Testis (tissue), 3 donors: ENCODE data around the gene TFF1. TPM values are rescaled to one million over a fixed set of nuclear protein-coding genes. Genes with fewer than 3 reads are reported as not detected.

Experiments
- DNase-seq: peaks from one replicate; pipeline ENCODE4 v3.0.0-alpha.2; 2019
- H3K27ac ChIP-seq, 2 donors: fragments of 200-600 bp; sonication (generic); one replicate each; pipeline ENCODE4 v1.5.1; 2019
- H3K27me3 ChIP-seq: fragments of 200-600 bp; sonication (generic); one replicate; pipeline ENCODE4 v1.5.1; 2019
- H3K36me3 ChIP-seq: fragments of 200-600 bp; sonication (generic); one replicate; pipeline ENCODE4 v1.5.1; 2017; ENCODE audit warnings: low read depth; ENCODE audit errors: missing control alignments
- H3K4me1 ChIP-seq: fragments of 200-600 bp; sonication (generic); one replicate; pipeline ENCODE4 v1.5.1; 2019
- H3K4me3 ChIP-seq, 2 donors: fragments of 200-600 bp; sonication (generic); one replicate each; pipeline ENCODE4 v1.5.1; 2017 to 2019
- H3K9me3 ChIP-seq: fragments of 200-600 bp; sonication (generic); one replicate; pipeline ENCODE4 v1.5.1; 2017
- POLR2A ChIP-seq: fragments of 450-650 bp; IDR thresholded peaks from one replicate; pipeline ENCODE4 v1.6.1; 2017; ENCODE audit warnings: antibody characterized with exemption, mild to moderate bottlenecking, moderate library complexity
- WGBS, 2 donors: methylation state at CpG; one replicate each; pipeline ENCODE4 v1.1.5; 2018; 5-methylcytosine and 5-hydroxymethylcytosine counted together
- intact Hi-C: fragments of 100-400 bp; cut with DNase I; formaldehyde crosslinking; loops from one replicate; pipeline ENCODE4 v1.15.1; 2023; ENCODE audit warnings: low total_unique reads
- polyA plus RNA-seq: library from polyadenylated mRNA; stranded (reverse); fragments of 350-450 nt; fragmentation: Illumina TruSeq; extraction: RNeasy Lipid Tissue Mini Kit (QIAGEN cat#74804); gene quantifications from one replicate; pipeline ENCODE4 v1.2.3, GENCODE V29; 2014; ENCODE audit warnings: low read depth, low replicate concordance; ENCODE audit not compliant: insufficient read depth
- total RNA-seq, 2 donors: library from RNA; depleted of rRNA; stranded (reverse); fragments of >200 nt; gene quantifications; one replicate each; pipeline ENCODE4 v1.2.3, GENCODE V29; 2016
- TF ChIP-seq, protein P1 (sequence below), 3 experiments: fragments of 450-650 bp in 2 of 3; fragments of 200-600 bp in 1 of 3; sonication (generic) in 1 of 3; IDR thresholded peaks; one replicate each; pipeline ENCODE4 v1.5.1; 2016 to 2019; ENCODE audit warnings: antibody characterized with exemption in 3 of 3, mild to moderate bottlenecking in 2 of 3, moderate library complexity in 1 of 3

TFF1 gene
- total and polyA plus RNA-seq, 3 donors from 2014 or later: not detected

DNA sequence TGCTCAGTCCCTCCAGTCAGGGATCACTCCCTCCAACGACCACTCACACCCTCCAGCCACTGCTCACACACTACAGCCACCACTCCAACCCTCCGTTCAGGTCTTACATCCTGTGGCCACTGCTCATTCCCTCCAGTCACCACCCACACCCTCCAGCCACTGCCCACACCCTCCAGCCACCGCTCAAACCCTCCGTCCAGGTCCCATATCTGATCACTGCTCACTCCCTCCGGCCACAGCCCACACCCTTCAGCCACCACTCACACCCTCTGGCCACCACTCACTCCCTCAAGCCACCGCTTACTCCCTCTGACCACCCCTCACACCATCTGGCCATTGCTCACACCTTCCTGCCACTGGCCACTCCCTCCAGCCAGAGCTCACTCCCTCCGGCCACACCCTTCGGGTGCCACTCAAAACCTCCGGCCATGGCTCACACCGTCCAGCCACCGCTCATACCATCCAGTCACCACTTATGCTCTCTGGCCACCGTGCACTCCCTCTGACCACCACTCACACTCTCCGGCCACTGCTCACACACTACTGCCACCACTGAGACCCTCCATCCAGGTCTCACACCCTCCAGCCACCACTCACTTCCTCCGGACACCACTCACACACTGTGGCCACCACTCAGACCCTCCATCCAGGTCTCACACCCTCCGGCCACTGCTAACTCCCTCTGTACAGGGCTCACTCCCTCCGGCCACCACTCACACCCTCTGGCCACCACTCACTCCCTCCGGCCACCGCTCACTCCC, 4.7 kb upstream of the TFF1 start:
- Histone ChIP-seq H3K27me3 (no peaks in the 10 kb centered on the region), H3K4me3 (no peak overlapping the region), H3K27ac (no peak overlapping the region), H3K9me3 (no peaks in the 10 kb centered on the region), H3K36me3 (no peaks in the 10 kb centered on the region), H3K4me1 (no peaks in the 10 kb centered on the region)
- WGBS, 2 donors: 79 to 83% methylated on average over 18 of the region's 18 CpGs
- intact Hi-C loops: no loop called here
- TF ChIP-seq, protein P1, sequence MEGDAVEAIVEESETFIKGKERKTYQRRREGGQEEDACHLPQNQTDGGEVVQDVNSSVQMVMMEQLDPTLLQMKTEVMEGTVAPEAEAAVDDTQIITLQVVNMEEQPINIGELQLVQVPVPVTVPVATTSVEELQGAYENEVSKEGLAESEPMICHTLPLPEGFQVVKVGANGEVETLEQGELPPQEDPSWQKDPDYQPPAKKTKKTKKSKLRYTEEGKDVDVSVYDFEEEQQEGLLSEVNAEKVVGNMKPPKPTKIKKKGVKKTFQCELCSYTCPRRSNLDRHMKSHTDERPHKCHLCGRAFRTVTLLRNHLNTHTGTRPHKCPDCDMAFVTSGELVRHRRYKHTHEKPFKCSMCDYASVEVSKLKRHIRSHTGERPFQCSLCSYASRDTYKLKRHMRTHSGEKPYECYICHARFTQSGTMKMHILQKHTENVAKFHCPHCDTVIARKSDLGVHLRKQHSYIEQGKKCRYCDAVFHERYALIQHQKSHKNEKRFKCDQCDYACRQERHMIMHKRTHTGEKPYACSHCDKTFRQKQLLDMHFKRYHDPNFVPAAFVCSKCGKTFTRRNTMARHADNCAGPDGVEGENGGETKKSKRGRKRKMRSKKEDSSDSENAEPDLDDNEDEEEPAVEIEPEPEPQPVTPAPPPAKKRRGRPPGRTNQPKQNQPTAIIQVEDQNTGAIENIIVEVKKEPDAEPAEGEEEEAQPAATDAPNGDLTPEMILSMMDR (IDR thresholded peaks at IDR 0.05): no peak
- TF ChIP-seq POLR2A: no peak
- no peak for DNase-seq

GRCh38 chr21:42369821-42370220, 3.5 kb upstream of the TFF1 start:
- no peak for DNase-seq
- H3K27ac ChIP-seq: no peak overlapping the region
- H3K36me3 ChIP-seq: no peaks in the 10 kb centered on the region
- intact Hi-C loops: no loop called here
- H3K4me3 ChIP-seq: no peak overlapping the region
- H3K9me3 ChIP-seq: no peaks in the 10 kb centered on the region
- 59 to 67% methylated on average over 5 to 14 of the region's 16 CpGs for WGBS, 2 donors
- H3K27me3 ChIP-seq: no peaks in the 10 kb centered on the region
- no peaks in the 10 kb centered on the region for H3K4me1 ChIP-seq
- TF ChIP-seq, protein P1 (IDR thresholded peaks at IDR 0.05): no peak
- no peak for TF ChIP-seq POLR2A

GRCh38 chr21:42367367-42368165, 1.2 kb upstream of the TFF1 start:
- H3K27ac ChIP-seq: no peak overlapping the region
- no peaks in the 10 kb centered on the region for H3K4me1 ChIP-seq
- H3K27me3 ChIP-seq: no peaks in the 10 kb centered on the region
- no peaks in the 10 kb centered on the region for H3K36me3 ChIP-seq
- H3K9me3 ChIP-seq: no peaks in the 10 kb centered on the region
- no peak overlapping the region for H3K4me3 ChIP-seq
- WGBS, 2 donors: 89 to 95% methylated on average over 14 of the region's 14 CpGs
- intact Hi-C loops: no loop called here
- no peak for DNase-seq
- TF ChIP-seq POLR2A: no peak
- TF ChIP-seq, protein P1 (IDR thresholded peaks at IDR 0.05): no peak

DNA sequence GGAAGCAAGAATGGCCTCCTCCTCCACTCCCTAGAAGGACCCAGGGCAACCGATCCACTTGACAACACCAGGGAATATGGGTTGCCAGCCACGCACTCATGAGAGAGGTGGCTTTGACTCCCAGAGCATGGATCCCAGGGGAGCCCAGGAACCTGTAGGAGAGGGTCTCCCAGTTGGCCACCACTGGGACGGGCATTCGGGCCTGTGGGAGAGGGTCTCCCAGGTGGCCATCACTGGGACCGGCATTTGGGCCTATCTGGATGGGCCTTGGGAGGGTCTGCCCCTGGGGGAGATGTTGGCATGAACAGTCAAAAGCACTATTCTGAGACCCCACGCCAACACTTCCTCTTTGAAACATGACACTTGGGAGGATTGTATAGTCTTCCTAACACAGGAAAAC, 565 bp downstream of the TFF1 start:
- H3K27me3 ChIP-seq: no peaks in the 10 kb centered on the region
- no peaks in the 10 kb centered on the region for H3K9me3 ChIP-seq
- DNase-seq: no peak
- intact Hi-C loops: no loop called here
- no peak for TF ChIP-seq POLR2A
- TF ChIP-seq, protein P1 (IDR thresholded peaks at IDR 0.05): no peak
- H3K4me3 ChIP-seq: no peak overlapping the region
- no peaks in the 10 kb centered on the region for H3K36me3 ChIP-seq
- 82 to 90% methylated on average over 3 to 6 of the region's 6 CpGs for WGBS, 2 donors
- H3K4me1 ChIP-seq: no peaks in the 10 kb centered on the region
- H3K27ac ChIP-seq: no peak overlapping the region
